K562 (cell line): ENCODE results near the gene FBXW12. TPM values are rescaled to one million over a fixed set of nuclear protein-coding genes. Genes with fewer than 3 reads are reported as not detected.

Experiments
- ARID4B ChIP-seq: sonication (generic); formaldehyde crosslinking; IDR thresholded peaks from 2 replicates; pipeline ENCODE4 v1.8.0; 2022; ENCODE audit warnings: mild to moderate bottlenecking, missing genetic modification reagents
- ATF3 ChIP-seq, 2 experiments: fragments of 450-650 bp in 1 of 2; sonication (generic) in 1 of 2; formaldehyde crosslinking in 1 of 2; IDR thresholded peaks in 1 of 2; conservative IDR thresholded peaks in 1 of 2; 2 replicates each; pipeline versions ENCODE4 v1.6.1 to v1.8.1; 2016 to 2023; ENCODE audit warnings: mild to moderate bottlenecking in 2 of 2, moderate library complexity in 2 of 2, inconsistent platforms in 1 of 2, missing genetic modification reagents in 1 of 2
- BRF2 ChIP-seq: IDR thresholded peaks from 3 replicates; pipeline ENCODE4 v1.6.1; 2011; ENCODE audit warnings: borderline replicate concordance, mild to moderate bottlenecking; ENCODE audit not compliant: insufficient read length, insufficient read depth
- CREM ChIP-seq: IDR thresholded peaks from 2 replicates; pipeline ENCODE4 v1.6.1; 2014; ENCODE audit warnings: antibody characterized with exemption, low read depth
- CTBP1 ChIP-seq: fragments of 450-650 bp; IDR thresholded peaks from 2 replicates; pipeline ENCODE4 v1.6.1; 2016; ENCODE audit warnings: borderline replicate concordance
- ELK3 ChIP-seq: fragments of 450-650 bp; formaldehyde crosslinking; IDR thresholded peaks from 2 replicates; pipeline ENCODE4 v1.4.0; 2020; ENCODE audit warnings: mild to moderate bottlenecking
- ETS1 ChIP-seq: conservative IDR thresholded peaks from 2 replicates; pipeline ENCODE4 v1.6.1; 2011; ENCODE audit warnings: low read depth, mild to moderate bottlenecking, low read length; ENCODE audit not compliant: control insufficient read depth
- GATAD2B ChIP-seq: fragments of 450-650 bp; IDR thresholded peaks from 2 replicates; pipeline ENCODE4 v1.6.1; 2017; ENCODE audit warnings: mild to moderate bottlenecking, borderline replicate concordance
- HMGN3 ChIP-seq: IDR thresholded peaks from 2 replicates; pipeline ENCODE4 v1.6.1; 2011; ENCODE audit warnings: borderline replicate concordance, low read depth, mild to moderate bottlenecking, mixed read lengths, low read length; ENCODE audit not compliant: insufficient read length; ENCODE audit errors: extremely low read depth
- MCM5 ChIP-seq: fragments of 450-650 bp; IDR thresholded peaks from 2 replicates; pipeline ENCODE4 v1.6.1; 2016; ENCODE audit warnings: low read depth
- MTA2 ChIP-seq: fragments of 450-650 bp; IDR thresholded peaks from 2 replicates; pipeline ENCODE4 v1.6.1; 2016; ENCODE audit warnings: low read depth
- RBFOX2 ChIP-seq: fragments of 200-400 bp; formaldehyde crosslinking; IDR thresholded peaks from 2 replicates; pipeline ENCODE4 v1.6.1; 2017; ENCODE audit warnings: low read depth, mild to moderate bottlenecking, low read length, moderate library complexity
- TAL1 ChIP-seq: fragments of 450-650 bp; IDR thresholded peaks from 2 replicates; pipeline ENCODE4 v1.6.1; 2016; ENCODE audit warnings: mild to moderate bottlenecking
- TBL1XR1 ChIP-seq, 2 experiments: IDR thresholded peaks; 2 replicates each; pipeline ENCODE4 v1.6.1; 2012; ENCODE audit warnings: improper control_type of control experiment in 2 of 2, low read length in 2 of 2, mild to moderate bottlenecking in 1 of 2
- XRCC5 ChIP-seq: fragments of 200-400 bp; formaldehyde crosslinking; IDR thresholded peaks from 2 replicates; pipeline ENCODE4 v1.6.1; 2017; ENCODE audit warnings: low read depth, mild to moderate bottlenecking, low read length
- ZNF23 ChIP-seq: fragments of 250-450 bp; sonication (Bioruptor Pico); IDR thresholded peaks from 2 replicates; pipeline ENCODE4 v1.4.0; 2020; ENCODE audit warnings: mild to moderate bottlenecking
- ZNF263 ChIP-seq: sonication (generic); formaldehyde crosslinking; IDR thresholded peaks from 2 replicates; pipeline ENCODE4 v1.8.0; 2022; ENCODE audit warnings: mild to moderate bottlenecking, missing genetic modification reagents, borderline replicate concordance
- ZNF77 ChIP-seq: fragments of 250-450 bp; sonication (Bioruptor Pico); IDR thresholded peaks from 2 replicates; pipeline ENCODE4 v1.5.0; 2020
- ZNF780A ChIP-seq: fragments of 250-450 bp; sonication (Bioruptor Pico); IDR thresholded peaks from 2 replicates; pipeline ENCODE4 v1.5.0; 2021; ENCODE audit warnings: mild to moderate bottlenecking
- polyA plus RNA-seq, 8 experiments: library from polyadenylated mRNA; depleted of rRNA in 4 of 8; stranded (reverse) in 5 of 8; unstranded in 3 of 8; fragments of >200 nt; fragmentation: Nextera tagmentation in 2 of 8; fragmentation: Illumina TruSeq in 1 of 8; extraction: Ambion mirVana in 2 of 8; extraction: Trizol in 1 of 8; gene quantifications; 2 replicates each; pipeline versions ENCODE4 v1.2.1 to v1.2.3, GENCODE V29; 2011 to 2014; ENCODE audit warnings: inconsistent platforms in 1 of 8, missing spikeins in 1 of 8
- total RNA-seq, 7 experiments: library from RNA; depleted of rRNA in 6 of 7; stranded (reverse); fragments of >200 nt in 6 of 7; fragmentation: Illumina TruSeq in 2 of 7; extraction: Trizol in 2 of 7; gene quantifications; 2 replicates each; pipeline versions ENCODE4 v1.2.1 to v1.2.3, GENCODE V29; 2011 to 2021; ENCODE audit warnings: low replicate concordance in 1 of 7

FBXW12 gene
- total and polyA plus RNA-seq, 9 of the 15 experiments (the other 6 are each of a cell fraction or from before 2014, with no cell fraction given) = 0.04 to 0.07 (median 0.06) TPM; not detected in 6

- TF ChIP-seq ARID4B (CRISPR knock-in tag) = no peak
- TF ChIP-seq CTBP1 = no peak
- no peak for TF ChIP-seq ZNF77
- no peak for TF ChIP-seq XRCC5
- TF ChIP-seq ATF3 (IDR thresholded peaks at IDR 0.05) = peak; percentile 40; the same call in 1 of the 2 replicates
- TF ChIP-seq ATF3 (CRISPR knock-in tag; conservative IDR thresholded peaks at IDR 0.05) = no peak
- TF ChIP-seq MCM5 = no peak
- TF ChIP-seq BRF2 = no peak
- TF ChIP-seq RBFOX2 = peak; percentile 51
- no peak for TF ChIP-seq TAL1
- peak; percentile 44; the same call in 1 of the 2 replicates for TF ChIP-seq CREM
- TF ChIP-seq ZNF780A = no peak
- TF ChIP-seq ZNF263 (CRISPR knock-in tag) = no peak
- TF ChIP-seq MTA2 = no peak
- TF ChIP-seq ETS1 = no peak
- no peak for TF ChIP-seq HMGN3
- TF ChIP-seq TBL1XR1 (IDR thresholded peaks at IDR 0.05; ENCODE audit: low read length in 2 of 2) = no peak
- no peak for TF ChIP-seq ELK3 (CRISPR knock-in tag)
- TF ChIP-seq GATAD2B = no peak
- TF ChIP-seq ZNF23 (CRISPR knock-in tag) = no peak
Observed at GRCh38 chr3:48429960-48430707, 58.1 kb downstream of the FBXW12 start, which contains the start of gene PLXNB1 (continued).
